ENCODE measurements around the gene CNGB1. TPM values are rescaled to one million over a fixed set of nuclear protein-coding genes. Genes with fewer than 3 reads are reported as not detected.
"Not testable (repeated sequence)": the region's sequence is repeated elsewhere in the genome, so short reads cannot be mapped to it uniquely, and the experiment has no call there.

CNGB1 gene
- total RNA-seq, 1 donor from 2014 or later: 0.19 TPM

- Mint-ChIP-seq H3K27ac (no peak overlapping the region), H3K9me3 (no peaks in the 10 kb centered on the region), H3K36me3 (no peaks in the 10 kb centered on the region), H3K4me3 (no peak overlapping the region), H3K4me1 (ENCODE audit: unreplicated experiment) (no peaks in the 10 kb centered on the region), H3K27me3 (no peaks in the 10 kb centered on the region)
- TF ChIP-seq CTCF (conservative IDR thresholded peaks at IDR 0.05): no peak
- DNase-seq (ENCODE audit: extremely low spot score, unreplicated experiment): no peak
These were observed 25.2 kb downstream of the CNGB1 start for GRCh38 chr16:57945740-57946138.

GRCh38 chr16:57944970-57945739 lies 25.8 kb downstream of the CNGB1 start:
- no peak overlapping the region for H3K27ac Mint-ChIP-seq
- H3K36me3 Mint-ChIP-seq: no peaks in the 10 kb centered on the region
- DNase-seq (ENCODE audit: extremely low spot score, unreplicated experiment): no peak
- H3K27me3 Mint-ChIP-seq: no peaks in the 10 kb centered on the region
- TF ChIP-seq CTCF (conservative IDR thresholded peaks at IDR 0.05): no peak
- no peaks in the 10 kb centered on the region for H3K4me1 Mint-ChIP-seq (ENCODE audit: unreplicated experiment)
- no peak overlapping the region for H3K4me3 Mint-ChIP-seq
- no peaks in the 10 kb centered on the region for H3K9me3 Mint-ChIP-seq

GRCh38 chr16:57943381-57943780 lies 27.5 kb downstream of the CNGB1 start:
- not testable (repeated sequence) for DNase-seq (ENCODE audit: extremely low spot score, unreplicated experiment); H3K4me3 Mint-ChIP-seq; H3K9me3 Mint-ChIP-seq; H3K36me3 Mint-ChIP-seq; H3K27me3 Mint-ChIP-seq; H3K4me1 Mint-ChIP-seq (ENCODE audit: unreplicated experiment); H3K27ac Mint-ChIP-seq

GRCh38 chr16:57941901-57942300 lies 29.0 kb downstream of the CNGB1 start:
- not testable (repeated sequence) for H3K4me1 Mint-ChIP-seq (ENCODE audit: unreplicated experiment); H3K9me3 Mint-ChIP-seq; H3K36me3 Mint-ChIP-seq; DNase-seq (ENCODE audit: extremely low spot score, unreplicated experiment); H3K27ac Mint-ChIP-seq; H3K4me3 Mint-ChIP-seq; H3K27me3 Mint-ChIP-seq

GRCh38 chr16:57941016-57941664 lies 29.8 kb downstream of the CNGB1 start:
- H3K36me3 Mint-ChIP-seq: no peaks in the 10 kb centered on the region

GRCh38 chr16:57940382-57940966 lies 30.5 kb downstream of the CNGB1 start:
- DNase-seq (ENCODE audit: extremely low spot score, unreplicated experiment): no peak
- H3K4me3 Mint-ChIP-seq: no peak overlapping the region

More at GRCh38 chr16:57941016-57941664, 29.8 kb downstream of the CNGB1 start:
- Mint-ChIP-seq H3K9me3 (no peaks in the 10 kb centered on the region), H3K4me3 (no peak overlapping the region), H3K27me3 (no peaks in the 10 kb centered on the region), H3K4me1 (ENCODE audit: unreplicated experiment) (no peaks in the 10 kb centered on the region), H3K27ac (no peak overlapping the region)
- no peak for TF ChIP-seq CTCF (conservative IDR thresholded peaks at IDR 0.05)
- no peak for DNase-seq (ENCODE audit: extremely low spot score, unreplicated experiment)

More at GRCh38 chr16:57940382-57940966, 30.5 kb downstream of the CNGB1 start:
- Mint-ChIP-seq H3K9me3 (no peaks in the 10 kb centered on the region), H3K27ac (no peak overlapping the region), H3K36me3 (no peaks in the 10 kb centered on the region), H3K4me1 (ENCODE audit: unreplicated experiment) (no peaks in the 10 kb centered on the region), H3K27me3 (no peaks in the 10 kb centered on the region)
- TF ChIP-seq CTCF (conservative IDR thresholded peaks at IDR 0.05): no peak

Data from type B pancreatic cell (in vitro differentiated cells).